K562 (cell line): ENCODE results near the gene KCNJ10. TPM values are rescaled to one million over a fixed set of nuclear protein-coding genes. Genes with fewer than 3 reads are reported as not detected.

Source experiments
- ATAC-seq: fragments of 200-7000 bp; cut with Tn5 transposase; 3 replicates; pipeline ENCODE4 v1.9.1; 2020; ENCODE audit warnings: moderate library complexity
- BruUV-seq: library from RNA; stranded (reverse); fragments of 400-500 nt; replicated peaks from 2 replicates; lab custom pipeline; 2021; lab: Mats Ljungman, UMichigan
- CTCF ChIA-PET: fragments of 300-600 bp; formaldehyde crosslinking; extraction: SDS; loops from one replicate; lab custom pipeline; 2021; ENCODE audit warnings: low intra/inter-chr PET ratio; lab: Yijun Ruan, JAX
- POLR2A ChIA-PET: fragments of 300-600, 350-650 bp; sonication (Branson Sonifier 250); formaldehyde crosslinking; extraction: SDS; loops from one replicate; lab custom pipeline; 2021; ENCODE audit warnings: antibody characterized with exemption, inconsistent platforms; lab: Yijun Ruan, JAX
- DNase-seq, 4 experiments: peaks; one replicate each; pipeline versions ENCODE4 v3.0.0 to v3.0.0-alpha.2; 2011 to 2018; ENCODE audit warnings: low spot score in 3 of 4, mixed read lengths in 3 of 4; ENCODE audit errors: extremely low read depth in 1 of 4
- FAIRE-seq: peaks from 2 replicates; lab custom pipeline; 2011; peaks lifted over from hg19 to GRCh38; lab: Jason Lieb, UNC
- H2AFZ ChIP-seq: 2 replicates; pipeline ENCODE4 v1.6.0; 2011; ENCODE audit warnings: low read depth, low read length, control low read depth, inconsistent platforms
- H3K27ac ChIP-seq: fragments of 200-600 bp; 3 replicates; pipeline ENCODE4 v1.8.0; 2011; ENCODE audit warnings: low read depth, mild to moderate bottlenecking, control low read depth, inconsistent platforms, low read length, moderate library complexity, mixed read lengths; ENCODE audit errors: extremely low read depth
- H3K27me3 ChIP-seq, 2 experiments: fragments of 300-600 bp in 1 of 2; 2 replicates in 1 of 2; 3 replicates in 1 of 2; pipeline versions ENCODE4 v1.6.0 to v1.8.0; 2011; ENCODE audit warnings: inconsistent platforms in 2 of 2, low read length in 2 of 2, mild to moderate bottlenecking in 1 of 2, mixed read lengths in 1 of 2, moderate library complexity in 1 of 2; ENCODE audit not compliant: control insufficient read depth in 2 of 2, insufficient read depth in 2 of 2
- H3K36me3 ChIP-seq: fragments of 300-600 bp; 3 replicates; pipeline ENCODE4 v1.8.0; 2011; ENCODE audit warnings: mild to moderate bottlenecking, low read length, inconsistent platforms; ENCODE audit not compliant: control insufficient read depth, insufficient read depth
- H3K4me1 ChIP-seq, 2 experiments: fragments of 200-600 bp in 1 of 2; replicated peaks in 1 of 2; 2 replicates in 1 of 2; 3 replicates in 1 of 2; pipeline versions ENCODE4 v1.5.1 to v1.8.0; 2011; ENCODE audit warnings: inconsistent platforms in 2 of 2, low read length in 2 of 2, mild to moderate bottlenecking in 1 of 2, mixed read lengths in 1 of 2, moderate library complexity in 1 of 2; ENCODE audit not compliant: control insufficient read depth in 2 of 2, insufficient read depth in 2 of 2
- H3K4me2 ChIP-seq: 2 replicates; pipeline ENCODE4 v1.6.1; 2011; ENCODE audit warnings: low read length, control low read depth, inconsistent platforms, mixed read lengths; ENCODE audit not compliant: insufficient read depth
- H3K4me3 ChIP-seq: fragments of 200-600 bp; sonication (generic), shearing (Covaris generic); 2 replicates; pipeline ENCODE4 v1.5.1; 2016; ENCODE audit warnings: control low read depth, inconsistent platforms
- H3K79me2 ChIP-seq: fragments of 200-600 bp; 3 replicates; pipeline ENCODE4 v1.8.0; 2011; ENCODE audit warnings: low read length, inconsistent platforms; ENCODE audit not compliant: control insufficient read depth, insufficient read depth
- H3K9ac ChIP-seq, 2 experiments: 2 replicates each; pipeline versions ENCODE4 v1.6.0 to v1.6.1; 2011; ENCODE audit warnings: low read depth in 2 of 2, low read length in 2 of 2, control low read depth in 1 of 2, inconsistent platforms in 1 of 2, mild to moderate bottlenecking in 1 of 2, mixed read lengths in 1 of 2; ENCODE audit not compliant: insufficient read depth in 1 of 2
- H3K9me1 ChIP-seq: one replicate; pipeline ENCODE4 v1.6.0; 2011; ENCODE audit warnings: inconsistent platforms, mild to moderate bottlenecking, low read length, moderate library complexity; ENCODE audit not compliant: control insufficient read depth, insufficient read depth
- H3K9me3 ChIP-seq: replicated peaks from 2 replicates; pipeline ENCODE4 v1.5.1; 2011; ENCODE audit warnings: low read depth, low read length, inconsistent platforms; ENCODE audit not compliant: control insufficient read depth, insufficient read depth
- H4K20me1 ChIP-seq: replicated peaks from 2 replicates; pipeline ENCODE4 v1.6.1; 2011; ENCODE audit warnings: low read length, inconsistent platforms, mixed read lengths; ENCODE audit not compliant: control insufficient read depth, insufficient read depth
- USF1 ChIP-seq: sonication (generic); formaldehyde crosslinking; IDR thresholded peaks from 2 replicates; pipeline ENCODE4 v1.9.0; 2022; ENCODE audit warnings: mild to moderate bottlenecking, missing genetic modification reagents
- WGBS: fragments of 100-300 bp; shearing (Covaris generic); methylation state at CpG from one replicate; pipeline ENCODE4 v1.1.6; 2016; ENCODE audit warnings: low coverage, mixed read lengths; ENCODE audit not compliant: insufficient coverage; ENCODE audit errors: missing lambda C conversion rate; 5-methylcytosine and 5-hydroxymethylcytosine counted together
- in situ Hi-C: fragments of 300-500 bp; cut with MboI; formaldehyde crosslinking; loops from 4 replicates; pipeline ENCODE4 v1.15.0; 2018; ENCODE audit warnings: inconsistent platforms, mixed read lengths
- intact Hi-C: fragments of 100-400 bp; cut with micrococcal nuclease; formaldehyde crosslinking; loops from 2 replicates; pipeline ENCODE4 v1.14.2; 2022
- polyA plus RNA-seq, 8 experiments: library from polyadenylated mRNA; depleted of rRNA in 4 of 8; stranded (reverse) in 5 of 8; unstranded in 3 of 8; fragments of >200 nt; fragmentation: Nextera tagmentation in 2 of 8; fragmentation: Illumina TruSeq in 1 of 8; extraction: Ambion mirVana in 2 of 8; extraction: Trizol in 1 of 8; gene quantifications; 2 replicates each; pipeline versions ENCODE4 v1.2.1 to v1.2.3, GENCODE V29; 2011 to 2014; ENCODE audit warnings: inconsistent platforms in 1 of 8, missing spikeins in 1 of 8
- total RNA-seq, 7 experiments: library from RNA; depleted of rRNA in 6 of 7; stranded (reverse); fragments of >200 nt in 6 of 7; fragmentation: Illumina TruSeq in 2 of 7; extraction: Trizol in 2 of 7; gene quantifications; 2 replicates each; pipeline versions ENCODE4 v1.2.1 to v1.2.3, GENCODE V29; 2011 to 2021; ENCODE audit warnings: low replicate concordance in 1 of 7
- TF ChIP-seq, protein P1 (sequence below): sonication (generic); formaldehyde crosslinking; IDR thresholded peaks from 2 replicates; pipeline ENCODE4 v1.5.0; 2020; ENCODE audit warnings: missing genetic modification reagents
- TF ChIP-seq, protein P2 (sequence below): fragments of 450-650 bp; IDR thresholded peaks from 2 replicates; pipeline ENCODE4 v1.6.1; 2016
- TF ChIP-seq, protein P3 (sequence below): fragments of 450-650 bp; IDR thresholded peaks from 2 replicates; pipeline ENCODE4 v1.7.1; 2018; ENCODE audit warnings: mild to moderate bottlenecking, low read depth; ENCODE audit not compliant: partially characterized antibody

The KCNJ10 gene
- total and polyA plus RNA-seq, 9 of the 15 experiments (the other 6 are each of a cell fraction or from before 2014, with no cell fraction given), result 0.06 to 0.11 TPM; not detected in 7

DNA sequence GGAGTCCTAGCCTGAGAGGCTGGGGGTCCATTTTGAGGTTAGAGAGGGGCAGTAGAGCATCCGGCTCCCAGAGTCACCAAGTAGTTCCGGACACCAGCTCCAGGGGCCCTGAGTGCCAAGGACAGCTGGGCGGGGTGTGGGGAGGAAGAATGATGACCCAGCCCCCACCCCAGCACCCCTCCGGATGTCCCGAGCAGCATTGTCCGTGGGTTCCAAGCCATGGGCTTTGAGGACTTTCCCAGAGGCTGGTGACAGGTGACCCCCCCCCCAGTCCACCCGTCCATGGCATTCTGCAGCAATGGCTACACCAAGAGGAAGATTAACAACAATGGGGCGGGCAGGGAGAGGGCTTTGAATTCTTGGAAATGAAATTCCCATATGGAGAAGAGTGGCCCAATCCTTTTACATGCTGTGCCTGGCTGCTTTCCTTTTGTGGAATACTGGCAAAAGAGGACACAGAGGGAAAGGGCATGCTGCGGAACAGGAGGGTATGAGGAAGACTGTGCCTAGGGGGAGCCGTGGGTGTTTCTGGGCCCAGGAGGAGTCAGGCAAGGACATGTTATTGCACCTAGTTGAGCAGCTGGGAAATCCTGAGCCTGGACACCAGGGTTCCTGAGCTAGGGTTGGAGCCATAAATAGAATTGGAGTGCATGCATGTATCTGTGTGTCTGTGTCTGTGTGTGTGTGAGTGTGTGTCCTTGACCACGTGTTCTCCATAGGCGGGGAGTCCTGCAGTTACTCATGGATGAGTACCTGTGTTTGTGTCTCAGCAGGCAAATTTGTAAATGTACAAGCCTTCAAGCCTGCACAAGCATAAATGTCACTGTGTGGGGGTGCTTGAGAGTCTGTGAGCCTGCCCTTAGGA, 46.6 kb upstream of the KCNJ10 start:
- no peaks in the 10 kb centered on the region; a peak in 1 of 5 replicates for H3K4me1 ChIP-seq
- WGBS, result 10% methylated on average over 12 of the region's 12 CpGs
- FAIRE-seq, result no peak
- in situ Hi-C loops (no loop called here), intact Hi-C loops (no loop called here)
- H3K4me2 ChIP-seq, result no peak overlapping the region
- BruUV-seq, result no TSS peak
- CTCF ChIA-PET, result no interaction called here
- H3K9me1 ChIP-seq, result no peaks in the 10 kb centered on the region
- no peaks in the 10 kb centered on the region for H4K20me1 ChIP-seq
- no peak for DNase-seq
- POLR2A ChIA-PET, result interaction anchor here (0.6 to 0.8 kb wide), 3 partner anchors 8 to 128 kb away, joined by 3 to 5 read pairs (median 3); no protein-coding TSS in a partner anchor
- no peaks in the 10 kb centered on the region for H3K9me3 ChIP-seq
- ATAC-seq, result no peak
- H3K27me3 ChIP-seq, result peaks cover 30 to 63% of the 10 kb centered on the region in 2 experiments
- H3K4me3 ChIP-seq, result no peak overlapping the region
- no peak overlapping the region for H3K9ac ChIP-seq
- no peaks in the 10 kb centered on the region for H3K36me3 ChIP-seq
- H3K27ac ChIP-seq, result no peak overlapping the region
- H3K79me2 ChIP-seq, result no peaks in the 10 kb centered on the region
- peak; percentile 58 for TF ChIP-seq USF1 (CRISPR knock-in tag)
- TF ChIP-seq, protein P1, sequence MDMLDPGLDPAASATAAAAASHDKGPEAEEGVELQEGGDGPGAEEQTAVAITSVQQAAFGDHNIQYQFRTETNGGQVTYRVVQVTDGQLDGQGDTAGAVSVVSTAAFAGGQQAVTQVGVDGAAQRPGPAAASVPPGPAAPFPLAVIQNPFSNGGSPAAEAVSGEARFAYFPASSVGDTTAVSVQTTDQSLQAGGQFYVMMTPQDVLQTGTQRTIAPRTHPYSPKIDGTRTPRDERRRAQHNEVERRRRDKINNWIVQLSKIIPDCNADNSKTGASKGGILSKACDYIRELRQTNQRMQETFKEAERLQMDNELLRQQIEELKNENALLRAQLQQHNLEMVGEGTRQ (CRISPR knock-in tag), result peak; percentile 33; the same call in 1 of the 2 replicates
- TF ChIP-seq, protein P2, sequence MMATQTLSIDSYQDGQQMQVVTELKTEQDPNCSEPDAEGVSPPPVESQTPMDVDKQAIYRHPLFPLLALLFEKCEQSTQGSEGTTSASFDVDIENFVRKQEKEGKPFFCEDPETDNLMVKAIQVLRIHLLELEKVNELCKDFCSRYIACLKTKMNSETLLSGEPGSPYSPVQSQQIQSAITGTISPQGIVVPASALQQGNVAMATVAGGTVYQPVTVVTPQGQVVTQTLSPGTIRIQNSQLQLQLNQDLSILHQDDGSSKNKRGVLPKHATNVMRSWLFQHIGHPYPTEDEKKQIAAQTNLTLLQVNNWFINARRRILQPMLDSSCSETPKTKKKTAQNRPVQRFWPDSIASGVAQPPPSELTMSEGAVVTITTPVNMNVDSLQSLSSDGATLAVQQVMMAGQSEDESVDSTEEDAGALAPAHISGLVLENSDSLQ, result no peak
- TF ChIP-seq, protein P3, sequence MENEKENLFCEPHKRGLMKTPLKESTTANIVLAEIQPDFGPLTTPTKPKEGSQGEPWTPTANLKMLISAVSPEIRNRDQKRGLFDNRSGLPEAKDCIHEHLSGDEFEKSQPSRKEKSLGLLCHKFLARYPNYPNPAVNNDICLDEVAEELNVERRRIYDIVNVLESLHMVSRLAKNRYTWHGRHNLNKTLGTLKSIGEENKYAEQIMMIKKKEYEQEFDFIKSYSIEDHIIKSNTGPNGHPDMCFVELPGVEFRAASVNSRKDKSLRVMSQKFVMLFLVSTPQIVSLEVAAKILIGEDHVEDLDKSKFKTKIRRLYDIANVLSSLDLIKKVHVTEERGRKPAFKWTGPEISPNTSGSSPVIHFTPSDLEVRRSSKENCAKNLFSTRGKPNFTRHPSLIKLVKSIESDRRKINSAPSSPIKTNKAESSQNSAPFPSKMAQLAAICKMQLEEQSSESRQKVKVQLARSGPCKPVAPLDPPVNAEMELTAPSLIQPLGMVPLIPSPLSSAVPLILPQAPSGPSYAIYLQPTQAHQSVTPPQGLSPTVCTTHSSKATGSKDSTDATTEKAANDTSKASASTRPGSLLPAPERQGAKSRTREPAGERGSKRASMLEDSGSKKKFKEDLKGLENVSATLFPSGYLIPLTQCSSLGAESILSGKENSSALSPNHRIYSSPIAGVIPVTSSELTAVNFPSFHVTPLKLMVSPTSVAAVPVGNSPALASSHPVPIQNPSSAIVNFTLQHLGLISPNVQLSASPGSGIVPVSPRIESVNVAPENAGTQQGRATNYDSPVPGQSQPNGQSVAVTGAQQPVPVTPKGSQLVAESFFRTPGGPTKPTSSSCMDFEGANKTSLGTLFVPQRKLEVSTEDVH, result no peak
- no peak overlapping the region for H2AFZ ChIP-seq
